GM12864 (cell line): ENCODE data around the gene YWHAH.

Experiments used
- DNase-seq: peaks from one replicate; pipeline ENCODE4 v3.0.0-alpha.2; 2011; ENCODE audit warnings: low read depth
- H3K4me3 ChIP-seq: 2 replicates; pipeline ENCODE4 v1.5.1; 2011; ENCODE audit warnings: mild to moderate bottlenecking, low read depth, low read length, control low read depth
- CTCF ChIP-seq: IDR thresholded peaks from 2 replicates; pipeline ENCODE4 v1.5.1; 2011; ENCODE audit warnings: low read depth, mild to moderate bottlenecking, moderate library complexity, low read length, control low read depth, inconsistent platforms; ENCODE audit errors: missing control alignments

Gene YWHAH

GRCh38 chr22:31901388-31902137 lies 42.8 kb upstream of the YWHAH start:
- no peak for DNase-seq
- TF ChIP-seq CTCF = no peak
- H3K4me3 ChIP-seq = no peak overlapping the region

- DNase-seq = no peak
- H3K4me3 ChIP-seq = no peak overlapping the region
- TF ChIP-seq CTCF = no peak
These were observed 39.7 kb upstream of the YWHAH start for GRCh38 chr22:31904651-31905050.

- no peak overlapping the region for H3K4me3 ChIP-seq
- no peak for DNase-seq
- no peak for TF ChIP-seq CTCF
These were observed 39.0 kb upstream of the YWHAH start for GRCh38 chr22:31905356-31905755.

DNA sequence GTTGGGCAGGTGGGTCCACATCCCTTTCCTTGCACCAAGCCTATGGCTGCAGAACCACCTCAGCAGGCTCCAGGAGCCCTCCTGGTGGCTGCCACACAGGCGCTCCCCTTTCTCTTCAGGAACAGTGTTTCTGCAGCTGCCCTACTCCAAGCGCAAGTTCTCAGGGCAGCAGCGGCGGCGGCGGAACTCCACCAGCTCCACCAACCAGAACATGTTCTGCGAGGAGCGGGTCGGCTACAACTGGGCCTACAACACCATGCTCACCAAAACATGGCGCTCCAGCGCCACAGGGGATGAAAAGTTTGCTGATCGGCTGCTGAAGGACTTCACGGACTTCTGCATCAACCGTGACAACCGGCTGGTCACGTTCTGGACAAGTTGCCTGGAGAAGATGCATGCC lies 38.2 kb upstream of the YWHAH start:
- no peak overlapping the region for H3K4me3 ChIP-seq

DNA sequence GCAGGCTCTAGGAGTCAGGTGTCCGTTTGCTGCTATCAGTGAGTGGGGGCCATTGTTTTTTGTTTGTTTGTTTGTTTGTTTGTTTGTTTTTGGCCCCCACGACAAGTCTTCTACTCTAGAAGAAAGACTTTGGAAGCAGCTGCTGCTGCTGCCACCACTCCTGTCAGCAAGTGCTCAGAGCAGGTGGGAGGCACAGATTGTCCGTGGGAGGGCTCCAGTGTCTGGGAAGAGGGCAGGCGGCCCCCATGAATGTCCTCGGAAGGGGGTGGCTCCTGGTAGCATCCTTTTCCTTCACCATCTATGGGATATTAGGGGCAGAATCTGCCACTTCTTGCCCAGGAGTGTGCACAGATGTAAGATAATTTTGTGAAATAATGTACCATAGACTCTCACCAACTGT lies 37.8 kb upstream of the YWHAH start:
- DNase-seq = no peak
- no peak overlapping the region for H3K4me3 ChIP-seq
- TF ChIP-seq CTCF = no peak

More for the DNA sequence above, 38.2 kb upstream of the YWHAH start:
- DNase-seq = no peak
- no peak for TF ChIP-seq CTCF

GRCh38 chr22:31909977-31910376 lies 34.4 kb upstream of the YWHAH start:
- TF ChIP-seq CTCF = no peak
- no peak for DNase-seq
- H3K4me3 ChIP-seq = no peak overlapping the region
